Memory B cell (primary cell): ENCODE measurements around the gene CPXM1.
"Not testable (repeated sequence)": the region's sequence is repeated elsewhere in the genome, so short reads cannot be mapped to it uniquely, and the experiment has no call there.

Experiments
- ATAC-seq: fragments of 150-1000 bp; cut with Tn5 transposase; 2 replicates; pipeline ENCODE4 v1.10.0; 2021; ENCODE audit warnings: low read depth, mild to moderate bottlenecking, moderate library complexity
- DNase-seq, 2 donors: peaks; one replicate each; pipeline ENCODE4 v3.0.0; 2022; ENCODE audit warnings: low spot score in 2 of 2
- H3K27ac Mint-ChIP-seq: one replicate; pipeline ENCODE4 v1.8.0; 2022; ENCODE audit warnings: mild to moderate bottlenecking, moderate library complexity, mixed read lengths
- H3K27me3 Mint-ChIP-seq: one replicate; pipeline ENCODE4 v1.8.0; 2022; ENCODE audit warnings: mixed read lengths
- H3K36me3 Mint-ChIP-seq: one replicate; pipeline ENCODE4 v1.8.0; 2022; ENCODE audit warnings: mild to moderate bottlenecking, mixed read lengths
- H3K4me1 Mint-ChIP-seq: one replicate; pipeline ENCODE4 v1.8.0; 2022; ENCODE audit warnings: mixed read lengths
- H3K4me3 Mint-ChIP-seq: one replicate; pipeline ENCODE4 v1.8.0; 2022; ENCODE audit warnings: mild to moderate bottlenecking, moderate library complexity, mixed read lengths
- H3K9me3 Mint-ChIP-seq: one replicate; pipeline ENCODE4 v1.8.0; 2022; ENCODE audit warnings: mixed read lengths

CPXM1 gene

DNA sequence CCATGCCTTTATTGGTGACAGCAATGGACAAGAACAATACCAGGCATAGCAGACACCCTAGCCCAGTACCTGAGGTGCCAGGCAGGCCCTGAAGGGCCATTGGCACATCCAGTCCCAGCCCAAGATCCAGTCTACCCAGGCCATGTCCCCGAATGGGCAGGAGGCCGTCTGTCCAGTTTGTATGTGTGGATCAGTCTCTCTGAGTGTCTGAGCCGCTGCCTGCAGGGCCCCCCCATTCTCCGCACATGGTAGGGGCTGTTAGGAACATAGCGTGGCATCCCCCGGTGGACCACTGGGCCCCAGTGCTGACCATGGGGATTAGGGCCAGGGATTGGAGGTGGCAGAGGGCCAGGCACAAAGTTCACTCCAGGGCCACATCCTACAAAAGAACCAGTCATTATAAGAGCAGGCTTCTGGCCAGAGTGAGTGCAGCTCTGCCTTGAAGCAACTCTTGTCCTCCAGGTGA is 34.9 kb upstream of the CPXM1 start:
- no peak overlapping the region for H3K27ac Mint-ChIP-seq
- DNase-seq (no peak), ATAC-seq (no peak)
- peaks cover 2% of the 10 kb centered on the region for H3K36me3 Mint-ChIP-seq
- H3K4me3 Mint-ChIP-seq: no peak overlapping the region
- no peaks in the 10 kb centered on the region for H3K9me3 Mint-ChIP-seq
- peaks cover 13% of the 10 kb centered on the region for H3K4me1 Mint-ChIP-seq
- H3K27me3 Mint-ChIP-seq: no peaks in the 10 kb centered on the region

DNA sequence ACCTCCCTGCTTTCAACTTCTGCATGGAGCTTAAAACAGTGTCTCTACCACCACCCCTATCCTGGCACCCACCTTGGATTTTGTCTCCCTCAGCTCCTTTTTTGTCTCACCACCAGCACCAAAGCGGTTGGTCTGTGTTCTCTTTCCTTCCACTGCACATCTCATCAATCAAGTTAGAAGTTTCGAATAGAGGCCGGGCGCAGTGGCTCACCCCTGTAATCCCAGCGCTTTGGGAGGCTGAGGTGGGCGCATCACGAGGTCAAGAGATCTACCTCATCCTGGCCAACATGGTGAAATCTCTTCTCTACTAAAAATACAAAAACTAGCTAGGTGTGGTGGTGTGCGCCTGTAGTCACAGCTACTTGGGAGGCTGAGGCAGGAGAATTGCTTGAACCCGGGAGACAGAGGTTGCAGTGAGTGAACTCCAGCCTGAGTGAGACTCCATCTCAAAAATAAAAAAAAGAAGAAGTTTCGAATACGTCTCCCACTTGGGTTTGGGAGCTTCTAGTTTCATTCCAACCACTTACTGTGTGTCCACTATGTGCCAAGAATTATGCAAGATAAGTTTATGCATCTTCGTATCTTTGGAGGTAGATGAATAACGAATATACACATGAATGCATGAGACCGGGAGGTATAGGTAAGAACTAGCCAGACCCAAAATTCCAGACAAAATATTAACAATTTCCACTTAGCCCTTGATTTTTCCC is 34.1 kb upstream of the CPXM1 start:
- ATAC-seq (no peak), DNase-seq (no peak)
- Mint-ChIP-seq H3K4me1 (peaks cover 11% of the 10 kb centered on the region), H3K9me3 (no peaks in the 10 kb centered on the region), H3K4me3 (no peak overlapping the region), H3K36me3 (peaks cover 2% of the 10 kb centered on the region), H3K27ac (no peak overlapping the region), H3K27me3 (peaks cover 1% of the 10 kb centered on the region)

GRCh38 chr20:2833761-2834160 is 33.3 kb upstream of the CPXM1 start:
- DNase-seq: no peak
- Mint-ChIP-seq H3K36me3 (peaks cover 2% of the 10 kb centered on the region), H3K4me1 (peaks cover 6% of the 10 kb centered on the region), H3K27me3 (peaks cover 4% of the 10 kb centered on the region), H3K9me3 (no peaks in the 10 kb centered on the region), H3K27ac (no peak overlapping the region), H3K4me3 (no peak overlapping the region)
- no peak for ATAC-seq

GRCh38 chr20:2831206-2831605 is 30.8 kb upstream of the CPXM1 start:
- not testable (repeated sequence) for H3K4me1 Mint-ChIP-seq, DNase-seq, H3K27me3 Mint-ChIP-seq, H3K27ac Mint-ChIP-seq, ATAC-seq, H3K9me3 Mint-ChIP-seq, H3K36me3 Mint-ChIP-seq, H3K4me3 Mint-ChIP-seq

DNA sequence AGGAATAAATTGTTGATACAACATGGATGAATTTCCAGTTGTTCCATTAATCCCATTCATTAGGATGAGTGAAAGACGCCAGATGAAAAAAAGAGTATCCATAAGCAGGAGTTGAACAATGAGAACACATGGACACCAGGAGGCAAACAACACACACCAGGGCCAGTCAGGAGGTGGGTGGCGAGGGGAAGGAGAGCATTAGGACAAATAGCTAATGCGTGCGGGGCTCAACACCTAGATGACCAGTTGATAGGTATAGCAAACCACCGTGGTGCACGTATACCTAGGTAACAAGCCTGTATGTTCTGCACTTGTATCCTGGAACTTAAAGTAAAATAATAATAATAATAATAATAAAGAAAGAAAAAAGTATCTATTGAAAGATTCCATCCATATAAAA is 28.9 kb upstream of the CPXM1 start:
- no peak for ATAC-seq
- Mint-ChIP-seq H3K4me1 (no peaks in the 10 kb centered on the region), H3K27ac (no peak overlapping the region), H3K36me3 (no peaks in the 10 kb centered on the region), H3K4me3 (no peak overlapping the region), H3K9me3 (no peaks in the 10 kb centered on the region), H3K27me3 (peaks cover 7% of the 10 kb centered on the region)
- DNase-seq: no peak

DNA sequence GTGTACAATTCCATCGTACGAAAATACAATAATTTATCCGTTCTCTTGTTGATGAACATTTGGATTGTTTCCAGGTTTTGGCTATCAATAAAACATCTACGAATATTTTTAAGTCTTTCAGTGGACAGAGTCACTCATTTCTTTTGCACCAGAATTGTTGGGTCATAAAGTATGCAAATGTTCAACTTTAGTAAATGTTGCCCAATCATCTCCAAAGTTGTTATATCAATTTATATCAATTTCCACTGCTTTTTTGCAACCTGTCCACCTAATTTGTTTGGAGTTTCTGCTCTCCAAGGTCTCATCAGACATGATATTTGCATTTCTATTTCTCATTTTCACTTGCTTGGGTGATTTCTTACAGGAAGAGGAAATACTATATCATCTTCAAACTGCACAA is 26.2 kb upstream of the CPXM1 start:
- Mint-ChIP-seq H3K4me3 (no peak overlapping the region), H3K36me3 (no peaks in the 10 kb centered on the region), H3K9me3 (no peaks in the 10 kb centered on the region), H3K27me3 (peaks cover 9% of the 10 kb centered on the region), H3K4me1 (no peaks in the 10 kb centered on the region), H3K27ac (no peak overlapping the region)
- no peak for ATAC-seq
- DNase-seq: no peak

DNA sequence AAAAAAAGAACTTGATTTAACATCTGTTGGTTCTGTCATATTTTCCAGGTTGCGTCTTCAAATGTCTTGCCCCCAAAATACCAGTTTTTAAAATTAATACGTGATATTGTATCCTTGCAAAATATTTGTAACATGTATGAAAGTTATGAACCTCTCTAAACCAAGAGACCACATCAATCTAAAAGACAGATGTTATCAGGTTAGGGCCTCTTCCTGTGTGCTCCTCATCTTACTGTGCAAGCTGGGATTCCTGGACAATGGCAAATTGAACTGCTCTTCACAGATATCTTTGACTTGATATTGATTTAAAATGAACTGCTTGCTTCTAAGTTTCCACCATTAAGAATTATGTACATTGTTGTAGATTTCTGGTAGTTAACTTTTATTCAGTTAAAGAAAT is 25.3 kb upstream of the CPXM1 start:
- Mint-ChIP-seq H3K4me1 (no peaks in the 10 kb centered on the region), H3K9me3 (no peaks in the 10 kb centered on the region), H3K36me3 (no peaks in the 10 kb centered on the region), H3K27ac (no peak overlapping the region), H3K27me3 (peaks cover 12% of the 10 kb centered on the region), H3K4me3 (no peak overlapping the region)
- ATAC-seq (no peak), DNase-seq (no peak)

DNA sequence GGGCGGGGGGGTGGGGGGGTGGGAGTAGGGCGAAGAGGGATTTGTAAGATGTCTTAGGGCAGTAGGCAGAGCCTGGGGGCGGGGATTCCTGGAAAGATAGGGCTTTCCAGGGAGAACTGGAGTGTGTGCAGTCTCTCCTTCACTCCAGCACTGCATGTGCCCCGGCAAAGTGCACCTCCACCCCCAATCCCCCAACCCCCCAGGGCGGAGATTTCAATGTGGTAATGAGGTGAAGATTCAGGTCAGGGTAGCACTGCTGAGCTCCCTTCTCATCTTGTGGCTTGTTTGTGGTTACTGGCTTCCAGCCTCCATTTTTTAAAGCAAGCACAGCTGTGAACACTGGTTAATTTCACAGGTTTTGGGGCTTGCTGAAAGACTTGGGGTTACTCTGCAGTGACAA is 21.6 kb upstream of the CPXM1 start:
- no peaks in the 10 kb centered on the region for H3K9me3 Mint-ChIP-seq
- no peaks in the 10 kb centered on the region for H3K36me3 Mint-ChIP-seq
- no peak overlapping the region for H3K27ac Mint-ChIP-seq
- ATAC-seq: peak; percentile 26
- peaks cover 6% of the 10 kb centered on the region for H3K4me1 Mint-ChIP-seq
- no peak for DNase-seq
- H3K4me3 Mint-ChIP-seq: no peak overlapping the region
- peaks cover 25% of the 10 kb centered on the region for H3K27me3 Mint-ChIP-seq

DNA sequence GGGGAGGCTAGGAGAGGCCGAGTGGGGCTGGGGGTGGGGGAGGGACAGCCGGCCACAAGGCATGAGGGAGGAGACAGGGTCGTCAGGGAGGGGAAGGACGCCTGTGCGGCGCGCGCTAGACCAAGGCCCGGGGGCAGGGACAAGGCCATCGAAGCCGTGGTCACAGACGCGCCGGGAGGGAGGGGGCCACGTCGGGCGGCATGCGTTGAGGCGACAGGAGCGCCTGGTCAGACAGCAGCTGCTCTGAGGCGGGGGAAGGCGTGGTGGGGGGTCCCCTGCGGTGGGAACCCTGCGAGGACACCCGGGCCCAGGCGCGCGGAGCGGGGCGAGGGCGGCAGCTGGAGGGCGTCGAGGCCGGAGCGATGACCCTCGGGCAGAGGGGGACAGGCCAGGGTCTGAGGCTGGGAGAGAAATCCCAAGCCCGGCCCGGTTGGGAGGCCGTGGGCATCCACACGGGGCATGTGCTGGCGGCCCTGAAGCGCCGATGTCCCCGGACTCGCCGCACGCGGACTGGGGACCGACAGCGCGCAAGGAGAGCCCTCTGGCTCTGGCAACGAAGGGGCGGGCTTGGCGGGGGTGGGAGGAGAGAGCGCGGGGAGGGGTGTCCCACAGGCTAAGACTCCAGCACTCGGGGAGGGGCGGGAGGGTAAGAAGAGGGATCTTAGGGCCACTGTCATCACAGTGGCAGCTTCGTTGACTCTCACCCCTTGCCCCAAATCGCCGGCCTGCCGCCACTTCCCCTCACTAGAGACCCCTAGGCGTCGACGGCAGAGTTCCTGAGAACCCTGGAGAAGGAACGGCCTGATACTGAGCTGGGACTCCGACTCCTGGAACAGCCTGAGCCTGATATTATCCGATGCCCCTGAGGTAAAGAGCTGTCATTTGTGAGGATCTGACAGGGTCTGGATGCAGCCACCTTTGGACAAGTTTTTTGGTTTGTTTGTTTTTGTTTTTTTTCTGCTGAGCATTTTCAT is 20.8 kb upstream of the CPXM1 start:
- ATAC-seq (no peak), DNase-seq (no peak)
- H3K4me3 Mint-ChIP-seq: no peak overlapping the region
- peaks cover 29% of the 10 kb centered on the region for H3K27me3 Mint-ChIP-seq
- no peak overlapping the region for H3K27ac Mint-ChIP-seq
- H3K9me3 Mint-ChIP-seq: no peaks in the 10 kb centered on the region
- H3K36me3 Mint-ChIP-seq: no peaks in the 10 kb centered on the region
- H3K4me1 Mint-ChIP-seq: peaks cover 6% of the 10 kb centered on the region

GRCh38 chr20:2820084-2820895 is 19.9 kb upstream of the CPXM1 start:
- ATAC-seq (no peak), DNase-seq (no peak)
- Mint-ChIP-seq H3K9me3 (no peaks in the 10 kb centered on the region), H3K4me3 (no peak overlapping the region), H3K4me1 (peaks cover 6% of the 10 kb centered on the region), H3K36me3 (no peaks in the 10 kb centered on the region), H3K27ac (no peak overlapping the region), H3K27me3 (peaks cover 29% of the 10 kb centered on the region)

- H3K36me3 Mint-ChIP-seq: no peaks in the 10 kb centered on the region
- ATAC-seq (no peak), DNase-seq (no peak)
- H3K27me3 Mint-ChIP-seq: peaks cover 36% of the 10 kb centered on the region
- no peaks in the 10 kb centered on the region for H3K9me3 Mint-ChIP-seq
- H3K4me3 Mint-ChIP-seq: no peak overlapping the region
- H3K27ac Mint-ChIP-seq: no peak overlapping the region
- H3K4me1 Mint-ChIP-seq: peaks cover 6% of the 10 kb centered on the region
Measured at GRCh38 chr20:2817891-2818595, 17.6 kb upstream of the CPXM1 start.

GRCh38 chr20:2817341-2817726 is 16.9 kb upstream of the CPXM1 start:
- Mint-ChIP-seq H3K27ac (no peak overlapping the region), H3K4me1 (peaks cover 6% of the 10 kb centered on the region), H3K36me3 (no peaks in the 10 kb centered on the region), H3K27me3 (peaks cover 37% of the 10 kb centered on the region), H3K9me3 (peaks cover 2% of the 10 kb centered on the region), H3K4me3 (no peak overlapping the region)
- DNase-seq: no peak
- no peak for ATAC-seq

DNA sequence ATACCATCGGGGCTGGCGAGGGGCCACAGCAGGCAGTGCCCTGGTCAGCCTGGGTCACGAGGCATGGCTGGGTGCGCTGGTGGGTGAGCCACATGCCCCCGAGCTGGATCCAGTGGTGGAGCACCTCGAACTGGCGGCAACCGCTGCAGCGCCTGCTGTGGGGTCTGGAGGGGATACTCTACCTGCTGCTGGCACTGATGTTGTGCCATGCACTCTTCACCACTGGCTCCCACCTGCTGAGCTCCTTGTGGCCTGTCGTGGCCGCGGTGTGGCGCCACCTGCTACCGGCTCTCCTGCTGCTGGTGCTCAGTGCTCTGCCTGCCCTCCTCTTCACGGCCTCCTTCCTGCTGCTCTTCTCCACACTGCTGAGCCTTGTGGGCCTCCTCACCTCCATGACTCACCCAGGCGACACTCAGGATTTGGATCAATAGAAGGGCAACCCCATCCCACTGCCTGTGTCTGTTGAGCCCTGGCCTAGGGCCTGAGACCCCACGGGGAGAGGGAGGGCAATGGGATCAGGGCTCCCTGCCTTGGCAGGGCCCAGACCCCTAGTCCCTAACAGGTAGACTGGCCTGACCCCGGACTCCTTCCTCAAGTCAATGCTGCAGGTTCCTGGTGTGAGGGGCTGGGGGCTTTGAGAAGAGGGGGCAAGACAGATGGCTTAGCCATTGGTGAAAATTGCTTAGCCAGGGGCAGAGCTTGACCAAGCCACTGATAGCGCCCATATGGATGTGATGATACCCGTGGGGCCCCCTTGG is 16.3 kb upstream of the CPXM1 start:
- no peak for ATAC-seq
- H3K4me3 Mint-ChIP-seq: no peak overlapping the region

More for the DNA sequence above, 16.3 kb upstream of the CPXM1 start:
- DNase-seq: no peak
- Mint-ChIP-seq H3K4me1 (peaks cover 6% of the 10 kb centered on the region), H3K36me3 (no peaks in the 10 kb centered on the region), H3K9me3 (peaks cover 4% of the 10 kb centered on the region), H3K27me3 (peaks cover 38% of the 10 kb centered on the region), H3K27ac (no peak overlapping the region)
